K562 (cell line): ENCODE measurements around the gene CAPN5. TPM values are rescaled to one million over a fixed set of nuclear protein-coding genes. Genes with fewer than 3 reads are reported as not detected.

Experiments used
- BRD9 ChIP-seq: fragments of 450-650 bp; IDR thresholded peaks from 2 replicates; pipeline ENCODE4 v1.6.1; 2018; ENCODE audit warnings: low read depth; ENCODE audit not compliant: partially characterized antibody
- CAMTA2 ChIP-seq: fragments of 250-450 bp; sonication (Bioruptor Pico); conservative IDR thresholded peaks from 2 replicates; pipeline ENCODE4 v1.5.1; 2022
- COPS2 ChIP-seq: fragments of 450-650 bp; conservative IDR thresholded peaks from 2 replicates; pipeline ENCODE4 v1.6.1; 2016; ENCODE audit warnings: mild to moderate bottlenecking, moderate library complexity
- E2F1 ChIP-seq: sonication (generic); formaldehyde crosslinking; IDR thresholded peaks from 2 replicates; pipeline ENCODE4 v1.8.1; 2023; ENCODE audit warnings: mild to moderate bottlenecking, missing genetic modification reagents, moderate library complexity
- EWSR1 ChIP-seq: fragments of 450-650 bp; IDR thresholded peaks from 2 replicates; pipeline ENCODE4 v1.6.1; 2018; ENCODE audit warnings: borderline replicate concordance, mild to moderate bottlenecking, low read depth, moderate library complexity; ENCODE audit not compliant: partially characterized antibody
- GATA2 ChIP-seq: sonication (generic); formaldehyde crosslinking; IDR thresholded peaks from 2 replicates; pipeline ENCODE4 v1.4.0; 2020; ENCODE audit warnings: mild to moderate bottlenecking, missing genetic modification reagents
- HNRNPUL1 ChIP-seq: fragments of 200-400 bp; formaldehyde crosslinking; IDR thresholded peaks from 2 replicates; pipeline ENCODE4 v1.6.1; 2017; ENCODE audit warnings: low read length
- LCOR ChIP-seq: sonication (generic); formaldehyde crosslinking; IDR thresholded peaks from 2 replicates; pipeline ENCODE4 v1.8.0; 2022; ENCODE audit warnings: mild to moderate bottlenecking, missing genetic modification reagents
- MECOM ChIP-seq: fragments of 250-450 bp; sonication (Bioruptor Pico); IDR thresholded peaks from 2 replicates; pipeline ENCODE4 v1.8.0; 2022; ENCODE audit warnings: inconsistent platforms
- NR2C1 ChIP-seq, 2 experiments: fragments of 450-650 bp; IDR thresholded peaks; 2 replicates each; pipeline ENCODE4 v1.6.1; 2017; ENCODE audit warnings: mild to moderate bottlenecking in 2 of 2, antibody characterized with exemption in 1 of 2, inconsistent platforms in 1 of 2, missing compliant biosample characterization in 1 of 2, missing genetic modification characterization in 1 of 2
- PCBP2 ChIP-seq: fragments of 200-400 bp; formaldehyde crosslinking; IDR thresholded peaks from 2 replicates; pipeline ENCODE4 v1.6.1; 2018; ENCODE audit warnings: low read length, low read depth, mild to moderate bottlenecking, moderate library complexity; ENCODE audit not compliant: poor library complexity, severe bottlenecking
- SMC3 ChIP-seq: conservative IDR thresholded peaks from 2 replicates; pipeline ENCODE4 v1.6.1; 2011; ENCODE audit warnings: low read depth, low read length, improper control_type of control experiment; ENCODE audit not compliant: insufficient read depth
- TSC22D4 ChIP-seq: fragments of 450-650 bp; IDR thresholded peaks from 2 replicates; pipeline ENCODE4 v1.6.1; 2016; ENCODE audit warnings: missing genetic modification characterization, missing biosample characterization, control low read depth
- ZBTB34 ChIP-seq: fragments of 250-450 bp; sonication (Bioruptor Pico); IDR thresholded peaks from 2 replicates; pipeline ENCODE4 v1.8.0; 2021; ENCODE audit warnings: mild to moderate bottlenecking, moderate library complexity
- ZBTB8A ChIP-seq: fragments of 450-650 bp; IDR thresholded peaks from 2 replicates; pipeline ENCODE4 v1.6.1; 2018; ENCODE audit warnings: mild to moderate bottlenecking, moderate library complexity; ENCODE audit not compliant: partially characterized antibody
- ZNF609 ChIP-seq: sonication (generic); formaldehyde crosslinking; IDR thresholded peaks from 2 replicates; pipeline ENCODE4 v1.8.1; 2023; ENCODE audit warnings: missing genetic modification reagents, mild to moderate bottlenecking, borderline replicate concordance
- ZNF639 ChIP-seq, 2 experiments: fragments of 200-800 bp in 1 of 2; sonication (Bioruptor generic) in 1 of 2; sonication (generic) in 1 of 2; formaldehyde crosslinking in 1 of 2; IDR thresholded peaks in 1 of 2; conservative IDR thresholded peaks in 1 of 2; 2 replicates each; pipeline versions ENCODE4 v1.5.0 to v1.6.1; 2016 to 2020; ENCODE audit warnings: missing compliant biosample characterization in 1 of 2, missing genetic modification characterization in 1 of 2, missing genetic modification reagents in 1 of 2
- polyA plus RNA-seq, 8 experiments: library from polyadenylated mRNA; depleted of rRNA in 4 of 8; stranded (reverse) in 5 of 8; unstranded in 3 of 8; fragments of >200 nt; fragmentation: Nextera tagmentation in 2 of 8; fragmentation: Illumina TruSeq in 1 of 8; extraction: Ambion mirVana in 2 of 8; extraction: Trizol in 1 of 8; gene quantifications; 2 replicates each; pipeline versions ENCODE4 v1.2.1 to v1.2.3, GENCODE V29; 2011 to 2014; ENCODE audit warnings: inconsistent platforms in 1 of 8, missing spikeins in 1 of 8
- total RNA-seq, 7 experiments: library from RNA; depleted of rRNA in 6 of 7; stranded (reverse); fragments of >200 nt in 6 of 7; fragmentation: Illumina TruSeq in 2 of 7; extraction: Trizol in 2 of 7; gene quantifications; 2 replicates each; pipeline versions ENCODE4 v1.2.1 to v1.2.3, GENCODE V29; 2011 to 2021; ENCODE audit warnings: low replicate concordance in 1 of 7

CAPN5 gene
- total and polyA plus RNA-seq, 9 of the 15 experiments (the other 6 are each of a cell fraction or from before 2014, with no cell fraction given), result 0.04 to 0.44 (median 0.14) TPM; not detected in 2

GRCh38 chr11:77066229-77067042, at the start of gene CAPN5 (continued):
- TF ChIP-seq ZBTB8A (no peak), E2F1 (CRISPR knock-in tag) (no peak), ZNF639 (CRISPR knock-in tag; conservative IDR thresholded peaks at IDR 0.05 in 1 of 2, IDR thresholded peaks at IDR 0.05 in 1 of 2) (no peak), NR2C1 (IDR thresholded peaks at IDR 0.05) (no peak), NR2C1 (tag; IDR thresholded peaks at IDR 0.05) (no peak), BRD9 (no peak), CAMTA2 (CRISPR knock-in tag) (no peak), ZNF609 (CRISPR knock-in tag) (no peak; the same call in 1 of the 2 replicates), TSC22D4 (tag) (no peak), SMC3 (no peak), EWSR1 (no peak), MECOM (CRISPR knock-in tag) (no peak), ZBTB34 (CRISPR knock-in tag) (no peak), PCBP2 (no peak), COPS2 (no peak), GATA2 (CRISPR knock-in tag) (no peak), HNRNPUL1 (no peak), LCOR (no peak)
